Endometrial microvascular endothelial cells (primary cell): ENCODE data around the gene PDGFD. TPM values are rescaled to one million over a fixed set of nuclear protein-coding genes. Genes with fewer than 3 reads are reported as not detected.

Source experiments
- in situ Hi-C: cut with HindIII; loops from 2 replicates; pipeline ENCODE4 v1.10.0; 2017; ENCODE audit warnings: low sequenced_read_pairs, low pct_unique_long_range_greater_than_20kb; ENCODE audit errors: inconsistent ontology term
- total RNA-seq: library from RNA; depleted of rRNA; stranded (reverse); fragments of >200 nt; gene quantifications from one replicate; pipeline ENCODE4 v1.2.3, GENCODE V29; 2015; ENCODE audit errors: inconsistent ontology term

The PDGFD gene
- total RNA-seq: 11.9 TPM

DNA sequence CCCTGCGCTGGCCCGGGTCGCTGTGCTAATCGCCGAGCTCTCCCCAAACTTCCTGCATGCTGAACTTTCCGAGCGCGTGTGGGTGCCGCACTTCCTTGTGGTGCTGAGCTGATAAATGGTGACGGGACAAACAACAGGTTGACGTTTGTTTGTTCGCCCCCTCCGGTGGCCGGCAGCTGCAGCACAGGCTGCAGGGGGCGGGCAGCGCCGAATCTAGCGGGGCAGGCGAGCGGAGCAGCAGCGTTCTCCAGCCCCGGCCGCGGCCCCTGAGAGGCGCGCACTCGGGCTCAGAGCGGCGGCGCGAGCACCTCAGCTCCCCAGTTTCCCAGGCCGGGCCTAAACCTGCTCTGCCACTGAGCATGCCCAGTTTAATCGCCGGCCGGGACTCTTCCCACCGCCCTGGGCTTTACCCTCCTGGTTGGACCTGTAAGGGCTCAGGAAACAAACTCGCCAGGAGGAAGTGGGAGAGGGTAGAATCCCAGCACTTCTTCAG, at the start of gene PDGFD:
Gene PDGFD (minus strand): TSS at position 120 of the 493 bp plus-strand sequence.
- in situ Hi-C loops: no loop called here

DNA sequence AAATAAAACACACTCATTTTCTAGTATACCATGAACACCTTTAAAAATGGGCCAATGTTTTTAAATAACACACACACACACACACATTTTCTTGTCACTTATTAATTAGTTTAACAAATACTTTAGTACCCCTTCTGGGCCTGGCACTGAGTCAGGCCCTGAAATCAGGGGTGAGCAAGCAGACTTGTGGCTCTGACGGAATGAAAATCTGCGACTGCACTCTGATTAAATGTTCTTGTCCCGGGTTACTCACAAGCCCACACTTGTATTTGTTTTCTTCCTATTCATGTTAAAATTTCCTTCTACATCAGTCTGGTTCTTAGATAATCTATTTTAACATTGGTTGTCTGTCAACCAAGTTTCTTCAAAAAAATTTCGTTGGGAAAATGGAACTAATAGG, 43.0 kb upstream of the PDGFD start:
- in situ Hi-C loops: no loop called here

- in situ Hi-C loops: no loop called here
Measured at GRCh38 chr11:104205838-104206237, 41.9 kb upstream of the PDGFD start.

- in situ Hi-C loops: no loop called here
Measured at GRCh38 chr11:104200688-104201087, 36.7 kb upstream of the PDGFD start.

GRCh38 chr11:104199053-104199452, 35.1 kb upstream of the PDGFD start:
- in situ Hi-C loops: no loop called here

DNA sequence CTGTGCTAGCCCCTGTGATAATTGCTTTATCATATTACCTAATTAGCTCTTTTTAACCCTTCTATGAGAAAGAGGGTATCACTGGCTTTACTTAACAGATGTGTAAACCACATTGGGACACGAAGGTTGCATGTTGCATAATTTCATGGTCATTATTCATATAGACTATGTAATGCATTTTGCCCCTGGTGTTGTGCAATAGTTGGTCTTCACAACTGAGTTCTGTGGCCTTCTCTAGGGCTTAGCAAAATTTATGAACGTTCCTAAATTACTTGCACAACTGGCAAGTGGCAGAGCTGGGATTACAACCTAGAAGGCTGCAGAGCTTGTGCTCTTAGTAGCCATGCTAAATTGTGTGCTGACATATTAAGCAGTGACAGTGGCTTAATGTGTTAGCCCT, 34.6 kb upstream of the PDGFD start:
- in situ Hi-C loops: no loop called here

DNA sequence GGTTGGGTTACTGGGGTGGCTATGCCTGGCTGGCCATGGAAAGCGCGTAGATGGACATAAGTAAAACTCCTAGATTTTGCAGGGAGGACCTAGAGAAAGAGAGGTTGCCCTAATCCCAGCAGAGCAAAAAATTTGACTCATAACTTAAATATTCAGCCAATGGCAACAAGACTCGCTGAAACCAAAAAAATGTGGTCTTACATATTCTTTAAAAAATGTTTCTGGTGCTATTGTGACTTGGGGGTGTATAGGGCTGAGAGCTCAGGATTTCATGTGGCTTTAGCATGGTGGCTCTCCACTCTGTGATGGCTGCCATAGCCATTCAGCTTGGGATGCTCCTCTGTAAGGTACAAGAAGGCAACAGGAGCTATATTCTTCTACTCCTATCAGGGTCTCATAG, 27.2 kb upstream of the PDGFD start:
- in situ Hi-C loops: no loop called here

DNA sequence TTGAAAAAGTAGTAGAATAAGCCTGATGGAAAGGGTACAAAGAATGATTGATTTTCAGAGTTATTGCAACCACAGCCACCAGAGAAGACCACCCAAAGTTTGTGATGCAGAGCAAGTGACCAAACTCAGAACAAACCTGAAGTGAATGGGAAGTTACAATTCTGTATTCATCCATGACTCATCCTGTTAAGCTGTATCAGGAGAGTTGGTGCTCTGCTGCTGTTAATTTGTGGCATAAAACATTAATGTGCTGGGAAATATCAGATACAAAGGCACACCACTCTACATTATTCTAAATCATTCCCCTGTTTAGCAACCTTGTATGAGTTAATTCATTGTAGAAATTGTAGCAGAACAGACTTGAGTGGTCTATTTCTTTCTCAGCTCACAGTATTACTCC, 19.6 kb upstream of the PDGFD start:
- in situ Hi-C loops: no loop called here

GRCh38 chr11:104175769-104176168, 11.8 kb upstream of the PDGFD start:
- in situ Hi-C loops: no loop called here

- in situ Hi-C loops: no loop called here
Measured at GRCh38 chr11:104169091-104169490, 5.1 kb upstream of the PDGFD start.

DNA sequence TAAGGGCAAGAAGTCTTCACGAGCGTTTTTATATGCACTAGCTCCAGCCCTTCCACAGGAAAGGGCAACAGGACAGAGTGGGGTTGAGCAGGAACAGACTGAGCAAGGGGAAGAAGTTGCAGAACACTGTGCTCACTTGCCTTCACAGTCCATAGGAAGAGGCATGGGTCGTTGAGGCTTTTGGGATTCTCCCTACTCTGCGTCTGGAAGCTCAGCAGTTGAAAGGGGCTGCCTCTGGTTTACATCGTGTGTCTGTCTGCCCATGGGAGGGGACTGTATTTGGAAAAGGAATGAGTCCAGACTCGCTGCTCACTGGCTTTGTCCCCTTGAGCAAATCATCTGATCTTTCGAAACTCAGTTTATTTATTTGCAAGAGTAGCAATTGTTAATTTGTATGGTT, 1.1 kb upstream of the PDGFD start:
- in situ Hi-C loops: no loop called here

- in situ Hi-C loops: no loop called here
Measured at GRCh38 chr11:104163100-104164027, 583 bp downstream of the PDGFD start.

DNA sequence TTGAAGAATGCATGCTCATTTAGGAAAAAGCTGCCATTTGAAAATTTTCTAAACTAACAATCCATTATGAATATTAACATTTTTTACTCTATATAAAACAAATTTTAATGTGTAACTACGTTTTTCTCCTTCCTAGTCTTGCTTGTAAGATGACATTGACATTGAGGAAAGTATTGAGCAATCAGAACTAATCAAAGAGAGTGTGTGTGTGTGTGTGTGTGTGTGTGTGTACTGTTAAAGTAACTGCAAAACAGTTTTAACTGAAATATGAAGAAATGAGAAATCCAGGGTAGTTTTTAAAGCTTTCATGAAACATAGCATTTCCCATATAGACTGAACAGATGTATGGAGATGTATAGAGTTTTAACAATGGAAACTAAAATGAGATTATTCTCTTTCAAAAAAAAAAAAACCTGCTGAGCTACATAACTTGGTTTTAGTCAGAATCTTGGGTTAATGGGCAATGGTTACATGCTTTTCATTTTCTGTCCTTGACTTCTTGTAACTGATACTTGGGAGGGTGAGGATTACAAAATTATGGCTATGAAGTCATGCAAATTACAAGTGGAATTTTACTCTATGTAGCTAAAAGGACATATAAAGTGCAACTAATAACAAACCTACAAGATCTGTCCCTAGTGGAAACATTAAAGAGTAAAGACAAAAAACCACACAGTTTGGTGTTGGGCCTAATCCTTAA, 2.0 kb downstream of the PDGFD start:
- in situ Hi-C loops: no loop called here

DNA sequence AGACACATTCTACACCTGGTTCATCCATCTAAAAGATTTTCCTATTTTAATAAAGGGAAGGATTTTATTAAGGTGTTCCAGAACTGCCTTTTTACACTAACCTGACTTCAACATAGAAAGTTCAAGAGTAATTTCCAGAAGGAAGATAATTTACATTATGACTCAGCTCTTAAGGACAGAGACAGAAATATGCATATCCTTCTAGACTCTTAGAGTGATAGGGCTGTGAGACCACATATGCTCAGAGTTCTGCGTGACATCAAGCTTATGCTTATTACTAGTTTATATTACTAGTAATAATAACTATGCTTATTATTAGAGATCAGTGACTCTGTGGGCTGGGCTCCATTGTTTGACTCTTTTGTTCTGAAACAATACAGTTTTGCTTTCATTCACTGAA, 4.6 kb downstream of the PDGFD start:
- in situ Hi-C loops: no loop called here

DNA sequence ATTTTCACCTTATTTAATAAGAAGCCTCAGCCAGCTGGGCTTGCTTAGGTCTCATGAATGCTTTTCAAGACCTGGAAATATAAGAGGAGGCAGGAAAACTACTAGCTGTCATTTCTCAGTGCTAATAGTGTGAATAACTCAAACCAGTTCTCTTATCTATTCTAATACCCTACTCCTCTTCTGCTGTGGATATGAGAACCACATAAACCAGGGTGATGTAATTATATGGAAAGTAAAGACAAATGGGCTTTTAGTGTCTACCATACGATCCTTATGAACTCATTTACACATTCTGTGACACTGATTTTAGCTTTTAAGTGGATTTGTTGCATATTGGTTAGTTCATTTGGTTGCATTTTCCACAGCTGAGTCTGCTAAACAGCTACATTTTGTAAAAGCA, 8.6 kb downstream of the PDGFD start:
- in situ Hi-C loops: no loop called here

- in situ Hi-C loops: no loop called here
Measured at GRCh38 chr11:104154296-104154695, 9.7 kb downstream of the PDGFD start.

- in situ Hi-C loops: no loop called here
Measured at GRCh38 chr11:104152941-104153505, 10.9 kb downstream of the PDGFD start.

GRCh38 chr11:104151404-104152204, 12.3 kb downstream of the PDGFD start:
- in situ Hi-C loops: no loop called here

DNA sequence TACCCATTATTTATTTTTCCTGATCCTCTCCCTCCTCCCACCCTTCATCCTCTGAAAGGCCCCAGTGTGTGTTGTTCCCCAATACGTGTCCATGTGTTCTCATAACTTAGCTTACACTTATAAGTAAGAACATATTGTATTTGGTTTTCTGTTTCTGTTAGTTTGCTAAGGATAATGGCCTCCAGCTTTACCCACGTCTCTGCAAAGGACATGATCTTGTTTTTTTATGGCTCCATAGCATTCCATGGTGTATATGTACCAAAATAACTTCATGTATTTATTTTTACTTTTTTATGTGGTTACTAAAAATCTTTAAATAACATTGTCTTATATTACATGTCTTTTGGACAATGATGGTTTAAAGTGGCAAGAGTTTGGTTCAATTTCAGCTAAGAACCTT, 15.2 kb downstream of the PDGFD start:
- in situ Hi-C loops: no loop called here
